ENCODE results near the gene CDC45.

The CDC45 gene

GRCh38 chr22:19548964-19549363 lies 69.2 kb downstream of the CDC45 start:
- DNase-seq (ENCODE audit: extremely low spot score), result no peak
- ChIA-PET POLR2A (no interaction called here), CTCF (interaction anchor here (1.0 kb wide), 1 partner anchor 70 kb away, joined by 3 read pairs; no protein-coding TSS in a partner anchor)
- TF ChIP-seq CTCF (IDR thresholded peaks at IDR 0.05; ENCODE audit: control extremely low read depth, extremely low read depth, low read depth, missing control alignments), result no peak

GRCh38 chr22:19549428-19549827 lies 69.7 kb downstream of the CDC45 start:
- CTCF ChIA-PET, result interaction anchor here (1.0 kb wide), 1 partner anchor 70 kb away, joined by 3 read pairs; no protein-coding TSS in a partner anchor
- TF ChIP-seq CTCF (IDR thresholded peaks at IDR 0.05; ENCODE audit: control extremely low read depth, extremely low read depth, low read depth, missing control alignments), result no peak
- no peak for DNase-seq (ENCODE audit: extremely low spot score)
- POLR2A ChIA-PET, result no interaction called here

- DNase-seq (ENCODE audit: extremely low spot score), result no peak
- no peak for TF ChIP-seq CTCF (IDR thresholded peaks at IDR 0.05; ENCODE audit: control extremely low read depth, extremely low read depth, low read depth, missing control alignments)
- ChIA-PET CTCF (no interaction called here), POLR2A (no interaction called here)
Observed at GRCh38 chr22:19550382-19550781, 70.7 kb downstream of the CDC45 start.

- no peak for TF ChIP-seq CTCF (IDR thresholded peaks at IDR 0.05; ENCODE audit: control extremely low read depth, extremely low read depth, low read depth, missing control alignments)
- CTCF ChIA-PET, result no interaction called here
- DNase-seq (ENCODE audit: extremely low spot score), result no peak
- POLR2A ChIA-PET, result no interaction called here
Observed at GRCh38 chr22:19553201-19553600, 73.5 kb downstream of the CDC45 start.

- no peak for DNase-seq (ENCODE audit: extremely low spot score)
- TF ChIP-seq CTCF (IDR thresholded peaks at IDR 0.05; ENCODE audit: control extremely low read depth, extremely low read depth, low read depth, missing control alignments), result no peak
- ChIA-PET CTCF (interaction anchor here (0.9 to 1.0 kb wide), 2 partner anchors 17 to 96 kb away, joined by 3 read pairs; no protein-coding TSS in a partner anchor), POLR2A (no interaction called here)
Observed at GRCh38 chr22:19554834-19555404, 75.2 kb downstream of the CDC45 start.

- no peak for TF ChIP-seq CTCF (IDR thresholded peaks at IDR 0.05; ENCODE audit: control extremely low read depth, extremely low read depth, low read depth, missing control alignments)
- CTCF ChIA-PET, result no interaction called here
- no peak for DNase-seq (ENCODE audit: extremely low spot score)
- POLR2A ChIA-PET, result no interaction called here
Observed at GRCh38 chr22:19555651-19556050, 75.9 kb downstream of the CDC45 start.
